ENCODE data around the gene ZNF322. TPM values are rescaled to one million over a fixed set of nuclear protein-coding genes. Genes with fewer than 3 reads are reported as not detected.
A peak's percentile ranks its signal among the peaks of the same experiment; 100 is the strongest.

The ZNF322 gene
- total RNA-seq, 1 experiment from 2014 or later = 39.1 TPM

DNA sequence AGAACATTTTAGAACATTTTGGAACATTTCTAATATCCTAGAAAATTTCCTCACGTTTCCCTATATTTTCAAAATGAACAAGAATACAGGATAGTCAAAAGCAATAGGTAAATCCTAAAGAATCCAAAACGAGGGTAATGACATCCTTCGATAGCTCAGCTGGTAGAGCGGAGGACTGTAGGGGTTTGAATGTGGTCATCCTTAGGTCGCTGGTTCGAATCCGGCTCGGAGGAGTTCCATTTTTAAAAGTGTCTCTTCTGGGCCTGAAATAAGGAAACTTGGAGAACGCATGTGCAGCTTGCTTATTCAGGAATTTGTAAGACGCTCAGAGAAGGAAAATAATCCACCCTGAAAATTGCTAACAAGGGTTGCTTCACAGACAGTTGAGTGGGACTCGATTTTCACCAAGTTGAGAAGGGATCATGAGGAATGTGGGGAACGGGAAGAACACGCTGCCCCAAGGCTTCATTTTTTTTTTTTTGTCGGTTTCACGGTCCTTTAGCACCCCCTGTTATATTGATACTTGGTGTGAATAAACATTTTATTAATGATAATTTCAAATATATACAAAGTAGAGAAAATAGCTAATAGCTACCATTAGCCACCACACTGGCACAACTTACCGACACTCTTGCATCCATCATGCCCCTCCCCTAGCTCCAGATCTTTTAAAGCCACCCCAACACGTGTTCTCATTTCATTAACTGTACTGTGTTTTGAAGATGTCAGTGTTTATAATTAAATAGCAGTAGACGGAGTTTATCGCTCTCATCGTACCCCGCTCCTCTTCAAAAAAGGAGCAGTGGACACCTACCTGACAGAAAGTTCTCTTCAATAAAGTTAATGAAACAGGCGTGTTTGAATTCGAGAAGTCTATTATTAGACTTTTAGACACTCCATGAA, 64.6 kb downstream of the ZNF322 start:
- Mint-ChIP-seq H3K4me1 (peaks cover 9 to 11% of the 10 kb centered on the region in 2 experiments), H3K9me3 (no peaks in the 10 kb centered on the region), H3K36me3 (ENCODE audit: insufficient read depth in 1 of 3, low read depth in 3 of 3) (peaks cover 5 to 18% (median 14%) of the 10 kb centered on the region in 3 experiments; a peak in 5 of 7 replicates), H3K27ac (peak overlapping the region in 1 of 3 experiments; percentile 69; a peak in 1 of 7 replicates), H3K27me3 (ENCODE audit: low read depth) (peaks cover 5% of the 10 kb centered on the region; the same call in 1 of the 2 replicates), H3K4me3 (no peak overlapping the region)
- H3K23ac ChIP-seq (ENCODE audit: insufficient read length, low read depth, low read length) = no peak overlapping the region
- H3T11ph ChIP-seq (ENCODE audit: low read length) = no peak overlapping the region
- H3K4ac ChIP-seq (ENCODE audit: low read depth, low read length) = no peak overlapping the region
- no peak for TF ChIP-seq CTCF (conservative IDR thresholded peaks at IDR 0.05)
- H3K23me2 ChIP-seq (ENCODE audit: insufficient read length, low read depth, low read length, poor library complexity, severe bottlenecking) = peaks cover 21% of the 10 kb centered on the region
- H2BK5ac ChIP-seq (ENCODE audit: insufficient read length, low read length) = no peak overlapping the region
- no peak overlapping the region for H3K9ac ChIP-seq (ENCODE audit: extremely low read depth, insufficient read length, low read length)
- no peak overlapping the region for H4K91ac ChIP-seq (ENCODE audit: insufficient read length, low read depth, low read length)
- no peak overlapping the region for H4K8ac ChIP-seq (replicated peaks; ENCODE audit: insufficient read length, low read depth, low read length)
- no peak overlapping the region for H2BK120ac ChIP-seq (ENCODE audit: low read depth, low read length, poor library complexity, severe bottlenecking)
- H2BK12ac ChIP-seq (ENCODE audit: insufficient read length, low read depth, low read length) = no peak overlapping the region
- peaks cover 5% of the 10 kb centered on the region for H3K79me1 ChIP-seq (ENCODE audit: insufficient read depth, low read depth, low read length, poor library complexity, severe bottlenecking)
- WGBS (ENCODE audit: extremely low coverage, insufficient read length, low lambda C conversion rate) = no CpG with 5 or more reads among the region's 23 CpGs
- H3K56ac ChIP-seq (ENCODE audit: insufficient read length, low read depth, low read length) = no peak overlapping the region
- peak; percentile 70 for DNase-seq
- H2AK5ac ChIP-seq (ENCODE audit: insufficient read length, low read length) = no peak overlapping the region
- H2BK15ac ChIP-seq (ENCODE audit: low read depth, low read length) = no peak overlapping the region
- peak overlapping the region; percentile 99 for H3K4me2 ChIP-seq (ENCODE audit: insufficient read depth, insufficient read length, low read length)
- H4K5ac ChIP-seq (ENCODE audit: insufficient read length, low read depth, low read length) = no peak overlapping the region
- no peaks in the 10 kb centered on the region for H3K9me3 ChIP-seq (ENCODE audit: control insufficient read depth, low read depth, low read length)
- no peaks in the 10 kb centered on the region; the same call in 1 of the 2 replicates for H3K4me1 ChIP-seq (ENCODE audit: insufficient read depth, low read length)
- H3K79me2 ChIP-seq (ENCODE audit: insufficient read depth, low read length) = peaks cover 3% of the 10 kb centered on the region; the same call in 1 of the 2 replicates
- no peak overlapping the region for H2AFZ ChIP-seq (ENCODE audit: low read length)
- no peak overlapping the region for H2BK20ac ChIP-seq (ENCODE audit: low read depth, low read length, poor library complexity, severe bottlenecking)
- no peaks in the 10 kb centered on the region for H3K27me3 ChIP-seq (ENCODE audit: insufficient read depth, low read length)
- no peak overlapping the region for H3K18ac ChIP-seq (ENCODE audit: insufficient read length, low read depth, low read length)
- no peaks in the 10 kb centered on the region for H4K20me1 ChIP-seq (ENCODE audit: control insufficient read depth, insufficient read depth, insufficient read length)
- no peak overlapping the region for H3K27ac ChIP-seq (ENCODE audit: insufficient read length, low read depth, low read length)
- no peak overlapping the region for H3K14ac ChIP-seq (ENCODE audit: insufficient read depth, low read length)
